SK-N-SH treated with all-trans-retinoic acid at 6 μM for 48 hours (cell line): ENCODE data around the gene ANKS1A.

Experiments
- ARNTL ChIP-seq: fragments of 450-650 bp; formaldehyde crosslinking; IDR thresholded peaks from 2 replicates; pipeline ENCODE4 v1.5.0; 2020; ENCODE audit warnings: low read depth, mild to moderate bottlenecking, moderate library complexity, borderline replicate concordance
- POU6F1 ChIP-seq: fragments of 250-450 bp; sonication (Bioruptor Pico); IDR thresholded peaks from 2 replicates; pipeline ENCODE4 v1.8.0; 2021; ENCODE audit warnings: low read depth, mild to moderate bottlenecking, moderate library complexity, borderline replicate concordance
- TCF4 ChIP-seq: fragments of 250-450 bp; sonication (Bioruptor Pico); IDR thresholded peaks from 2 replicates; pipeline ENCODE4 v1.8.0; 2021; ENCODE audit warnings: mild to moderate bottlenecking, moderate library complexity, borderline replicate concordance
- ZFP3 ChIP-seq: fragments of 250-450 bp; sonication (Bioruptor Pico); IDR thresholded peaks from 2 replicates; pipeline ENCODE4 v1.5.0; 2020; ENCODE audit warnings: mild to moderate bottlenecking, moderate library complexity
- ZFP30 ChIP-seq: fragments of 450-650 bp; formaldehyde crosslinking; IDR thresholded peaks from 2 replicates; pipeline ENCODE4 v1.5.0; 2022; ENCODE audit warnings: mild to moderate bottlenecking, moderate library complexity
- TF ChIP-seq, protein P1 (sequence below): fragments of 250-450 bp; sonication (Bioruptor Pico); IDR thresholded peaks from 2 replicates; pipeline ENCODE4 v1.8.0; 2020; ENCODE audit warnings: mild to moderate bottlenecking, moderate library complexity, borderline replicate concordance

GRCh38 chr6:34973547-34974248 lies 84.6 kb downstream of the ANKS1A start:
- no peak for TF ChIP-seq TCF4 (CRISPR knock-in tag)
- TF ChIP-seq, protein P1, sequence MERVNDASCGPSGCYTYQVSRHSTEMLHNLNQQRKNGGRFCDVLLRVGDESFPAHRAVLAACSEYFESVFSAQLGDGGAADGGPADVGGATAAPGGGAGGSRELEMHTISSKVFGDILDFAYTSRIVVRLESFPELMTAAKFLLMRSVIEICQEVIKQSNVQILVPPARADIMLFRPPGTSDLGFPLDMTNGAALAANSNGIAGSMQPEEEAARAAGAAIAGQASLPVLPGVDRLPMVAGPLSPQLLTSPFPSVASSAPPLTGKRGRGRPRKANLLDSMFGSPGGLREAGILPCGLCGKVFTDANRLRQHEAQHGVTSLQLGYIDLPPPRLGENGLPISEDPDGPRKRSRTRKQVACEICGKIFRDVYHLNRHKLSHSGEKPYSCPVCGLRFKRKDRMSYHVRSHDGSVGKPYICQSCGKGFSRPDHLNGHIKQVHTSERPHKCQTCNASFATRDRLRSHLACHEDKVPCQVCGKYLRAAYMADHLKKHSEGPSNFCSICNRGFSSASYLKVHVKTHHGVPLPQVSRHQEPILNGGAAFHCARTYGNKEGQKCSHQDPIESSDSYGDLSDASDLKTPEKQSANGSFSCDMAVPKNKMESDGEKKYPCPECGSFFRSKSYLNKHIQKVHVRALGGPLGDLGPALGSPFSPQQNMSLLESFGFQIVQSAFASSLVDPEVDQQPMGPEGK = no peak
- TF ChIP-seq ZFP3 = no peak
- no peak for TF ChIP-seq ARNTL (CRISPR knock-in tag)
- no peak for TF ChIP-seq POU6F1 (CRISPR knock-in tag)
- no peak for TF ChIP-seq ZFP30 (CRISPR knock-in tag)
